HL-60 (cell line): ENCODE data around the gene GPR153.

Experiments
- DNase-seq, 2 experiments: peaks; one replicate each; pipeline ENCODE4 v3.0.0-alpha.2; 2010 to 2020; ENCODE audit warnings: low read depth in 1 of 2, low spot score in 1 of 2
- H3K27ac ChIP-seq: fragments of 250-450 bp; sonication (Bioruptor Pico); replicated peaks from 2 replicates; pipeline ENCODE4 v1.5.1; 2020; ENCODE audit warnings: mild to moderate bottlenecking, moderate library complexity
- H3K27me3 ChIP-seq: fragments of 250-450 bp; sonication (Bioruptor Pico); 2 replicates; pipeline ENCODE4 v1.5.1; 2021; ENCODE audit warnings: mild to moderate bottlenecking, moderate library complexity; ENCODE audit not compliant: insufficient read depth, poor library complexity, severe bottlenecking
- H3K4me3 ChIP-seq: replicated peaks from 2 replicates; pipeline ENCODE4 v1.5.1; 2011; ENCODE audit warnings: mild to moderate bottlenecking, control low read depth, low read length; ENCODE audit not compliant: insufficient read depth
- CTCF ChIP-seq: IDR thresholded peaks from one replicate; pipeline ENCODE4 v1.5.1; 2011; ENCODE audit warnings: low read length, control low read depth, inconsistent platforms; ENCODE audit not compliant: insufficient read depth
- GABPA ChIP-seq: IDR thresholded peaks from 2 replicates; pipeline ENCODE4 v1.6.1; 2012; ENCODE audit warnings: low read depth
- POLR2AphosphoS5 ChIP-seq: IDR thresholded peaks from 2 replicates; pipeline ENCODE4 v1.6.1; 2012; ENCODE audit warnings: low read depth
- REST ChIP-seq: IDR thresholded peaks from 2 replicates; pipeline ENCODE4 v1.6.1; 2012; ENCODE audit warnings: low read depth; ENCODE audit not compliant: insufficient replicate concordance
- SPI1 ChIP-seq: IDR thresholded peaks from 2 replicates; pipeline ENCODE4 v1.6.1; 2012; ENCODE audit warnings: low read depth, mild to moderate bottlenecking, borderline replicate concordance

Gene GPR153

GRCh38 chr1:6298940-6299465, 38.1 kb upstream of the GPR153 start:
- no peak overlapping the region for H3K4me3 ChIP-seq
- H3K27me3 ChIP-seq: no peaks in the 10 kb centered on the region
- TF ChIP-seq GABPA (no peak), CTCF (no peak), SPI1 (no peak), REST (no peak), POLR2AphosphoS5 (no peak)
- DNase-seq: no peak
- H3K27ac ChIP-seq: no peak overlapping the region

- Histone ChIP-seq H3K27ac (no peak overlapping the region), H3K27me3 (no peaks in the 10 kb centered on the region), H3K4me3 (no peak overlapping the region)
- DNase-seq: no peak
- no peak for TF ChIP-seq GABPA
- no peak for TF ChIP-seq REST
Observed at GRCh38 chr1:6298530-6298929, 37.6 kb upstream of the GPR153 start.

DNA sequence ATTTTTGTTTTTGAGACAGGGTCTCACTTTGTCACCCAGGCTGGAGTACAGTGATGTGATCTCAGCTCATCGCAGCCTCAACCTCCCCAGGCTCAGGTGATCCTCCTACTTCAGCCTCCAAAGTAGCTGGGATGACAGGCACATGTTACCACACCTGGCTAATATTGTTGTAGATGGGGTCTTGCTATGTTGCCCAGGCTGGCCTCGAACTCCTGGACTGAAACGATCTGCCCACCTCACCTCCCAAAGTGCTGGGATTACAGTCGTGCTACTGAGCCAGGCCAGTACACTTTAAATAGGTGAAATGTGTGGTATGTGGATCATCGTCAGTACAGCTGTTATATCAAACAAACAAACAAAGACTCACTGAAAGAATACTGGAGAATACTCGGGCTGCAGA, 35.0 kb upstream of the GPR153 start:
- DNase-seq: no peak
- H3K27me3 ChIP-seq: no peaks in the 10 kb centered on the region
- H3K4me3 ChIP-seq: no peak overlapping the region
- TF ChIP-seq CTCF (no peak), POLR2AphosphoS5 (no peak), SPI1 (no peak), REST (no peak), GABPA (no peak)
- no peak overlapping the region for H3K27ac ChIP-seq
